Stimulated activated CD4-positive, alpha-beta T cell treated with anti-CD3 and anti-CD28 coated beads, Interleukin-4, amount 100 ng/mL, for 24 hours (primary cell): ENCODE measurements around the gene DEDD2.
A peak's percentile ranks its signal among the peaks of the same experiment; 100 is the strongest.

Experiments used
- DNase-seq: peaks from one replicate; pipeline ENCODE4 v3.0.0-alpha.2; 2020

Gene DEDD2

DNA sequence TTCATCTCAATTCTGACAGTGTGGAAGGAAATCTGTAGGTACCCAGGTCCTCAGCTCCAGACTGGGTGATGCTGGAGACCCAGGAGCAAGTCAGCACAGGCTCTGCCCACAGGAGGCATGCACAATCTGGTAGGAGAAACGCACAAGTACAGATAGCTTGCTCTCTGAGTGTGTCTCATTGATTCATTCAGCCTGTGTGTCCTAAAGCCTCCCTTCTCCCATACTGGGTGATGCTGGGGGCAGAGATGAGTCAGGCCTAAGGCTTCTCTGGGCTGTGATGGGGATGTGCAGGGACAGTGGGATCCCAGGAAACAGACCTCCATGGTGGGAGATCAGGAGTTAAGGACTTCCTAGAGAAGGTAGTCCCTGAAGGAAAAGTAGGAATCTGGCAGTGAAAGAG lies 9.4 kb upstream of the DEDD2 start:
- no peak for DNase-seq

DNA sequence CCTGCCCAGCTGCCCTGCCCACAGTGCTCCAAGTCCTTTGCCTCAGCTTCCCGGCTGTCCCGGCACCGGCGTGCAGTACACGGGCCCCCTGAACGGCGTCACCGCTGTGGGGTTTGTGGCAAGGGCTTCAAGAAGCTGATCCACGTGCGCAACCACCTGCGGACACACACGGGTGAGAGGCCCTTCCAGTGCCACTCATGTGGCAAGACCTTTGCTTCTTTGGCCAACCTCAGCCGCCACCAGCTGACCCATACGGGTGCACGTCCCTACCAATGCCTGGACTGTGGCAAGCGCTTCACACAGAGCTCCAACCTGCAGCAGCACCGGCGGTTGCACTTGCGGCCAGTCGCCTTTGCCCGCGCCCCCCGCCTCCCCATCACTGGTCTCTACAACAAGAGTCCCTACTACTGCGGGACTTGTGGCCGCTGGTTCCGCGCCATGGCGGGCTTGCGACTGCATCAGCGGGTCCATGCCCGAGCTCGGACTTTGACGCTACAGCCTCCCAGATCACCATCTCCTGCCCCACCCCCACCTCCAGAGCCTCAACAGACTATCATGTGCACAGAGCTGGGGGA lies 8.3 kb upstream of the DEDD2 start:
- DNase-seq: no peak

- no peak for DNase-seq
These were observed 7.7 kb upstream of the DEDD2 start for GRCh38 chr19:42224940-42225717.

DNA sequence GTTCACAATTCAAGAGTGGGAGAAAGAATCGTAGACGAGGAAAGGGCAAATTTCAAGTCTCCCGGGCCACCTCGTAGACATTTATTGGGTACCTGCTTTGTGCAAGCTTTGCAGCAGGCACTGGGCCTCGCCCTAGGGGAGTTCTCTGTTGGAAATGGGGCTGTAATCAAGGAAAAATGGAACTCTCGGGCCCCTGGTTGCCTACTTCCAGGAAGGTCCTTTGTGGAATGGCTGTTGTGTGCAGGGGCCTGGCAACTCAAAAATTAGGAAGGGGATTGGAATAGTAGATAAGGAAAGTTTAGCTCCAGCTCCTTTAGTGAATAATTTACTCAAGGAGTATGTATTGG lies 3.2 kb upstream of the DEDD2 start:
- DNase-seq: no peak

GRCh38 chr19:42219812-42220750 lies 2.6 kb upstream of the DEDD2 start, which contains the start of gene ZNF526:
Gene ZNF526 (plus strand): TSS chr19:42220312. CDS start chr19:42224404, 4,092 bp downstream.
- peak; percentile 97 for DNase-seq

DNA sequence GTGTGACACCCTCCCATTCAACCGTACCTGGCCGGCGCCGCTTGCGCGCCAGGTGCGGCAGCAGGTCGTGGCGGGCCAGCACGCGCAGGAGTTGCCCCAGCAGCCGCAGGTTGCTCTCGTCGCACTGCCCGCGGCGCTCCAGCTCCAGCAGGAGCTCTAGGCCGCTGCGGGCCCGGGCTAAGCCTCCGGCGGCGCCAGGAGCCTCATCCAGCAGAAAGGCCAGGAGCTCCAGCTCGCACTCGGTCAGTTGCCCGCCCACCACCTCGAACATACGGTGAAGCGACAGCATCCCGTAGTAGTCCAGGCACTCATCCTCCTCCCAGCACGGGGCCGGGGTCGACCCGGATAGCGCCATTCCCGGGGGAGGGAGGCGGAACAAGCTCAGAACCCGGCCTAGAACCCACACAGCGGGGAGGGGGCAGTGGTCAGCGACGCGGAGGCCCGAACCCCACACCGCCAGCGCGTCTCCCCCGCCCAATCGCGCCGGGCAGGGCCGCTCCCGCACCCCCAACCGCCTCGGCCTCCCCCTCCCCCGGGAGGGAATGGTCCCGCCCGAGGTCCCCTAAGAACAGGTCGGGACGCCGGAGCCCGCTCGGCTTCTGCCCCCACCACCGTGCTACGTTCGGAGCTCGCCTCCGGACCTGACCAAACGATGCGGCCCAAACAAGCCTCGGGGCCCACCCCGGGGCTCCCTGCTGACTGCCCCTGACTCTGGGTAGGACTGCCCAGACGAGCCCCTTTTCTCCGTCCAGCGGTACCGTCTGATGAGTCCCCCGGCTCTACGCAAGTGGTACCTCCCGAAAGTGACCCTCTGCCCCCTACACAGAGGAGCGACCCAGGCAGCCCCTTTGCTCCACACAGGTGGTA lies 591 bp downstream of the DEDD2 start:
- DNase-seq: peak; percentile 24

DNA sequence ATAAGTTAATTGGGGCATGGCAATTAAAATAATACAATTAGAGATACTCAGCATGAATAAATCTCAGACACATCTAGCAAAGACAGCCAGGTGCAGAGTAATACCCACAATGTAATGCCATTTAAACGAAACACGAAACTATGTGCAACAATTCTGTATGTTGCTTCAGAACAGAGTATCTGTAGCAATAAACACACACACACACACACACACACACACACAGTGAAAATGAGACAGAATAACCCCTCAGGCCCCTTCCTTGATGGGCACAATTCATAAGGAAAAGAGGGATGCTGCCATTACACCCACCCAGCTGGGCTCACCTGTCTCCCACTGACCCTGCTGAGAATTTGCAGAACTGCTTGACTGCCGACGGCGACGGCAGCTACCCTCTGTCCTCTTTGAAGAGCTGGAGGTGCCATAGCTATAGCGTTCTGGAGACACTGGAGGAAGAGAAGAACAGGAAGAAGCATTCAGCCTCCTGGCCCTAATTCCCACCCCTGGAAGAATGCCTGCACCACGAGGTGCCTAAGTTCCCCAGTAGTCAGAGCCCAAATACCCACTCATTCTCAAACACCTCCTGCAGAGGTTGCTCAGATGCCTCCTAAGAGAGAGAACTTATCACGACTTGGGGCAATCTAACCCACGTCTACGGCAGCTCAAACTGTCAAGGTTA lies 2.5 kb downstream of the DEDD2 start:
- no peak for DNase-seq

- DNase-seq: no peak
These were observed 4.6 kb downstream of the DEDD2 start for GRCh38 chr19:42212886-42213285.

- DNase-seq: no peak
These were observed 8.9 kb downstream of the DEDD2 start for GRCh38 chr19:42208612-42209011.

DNA sequence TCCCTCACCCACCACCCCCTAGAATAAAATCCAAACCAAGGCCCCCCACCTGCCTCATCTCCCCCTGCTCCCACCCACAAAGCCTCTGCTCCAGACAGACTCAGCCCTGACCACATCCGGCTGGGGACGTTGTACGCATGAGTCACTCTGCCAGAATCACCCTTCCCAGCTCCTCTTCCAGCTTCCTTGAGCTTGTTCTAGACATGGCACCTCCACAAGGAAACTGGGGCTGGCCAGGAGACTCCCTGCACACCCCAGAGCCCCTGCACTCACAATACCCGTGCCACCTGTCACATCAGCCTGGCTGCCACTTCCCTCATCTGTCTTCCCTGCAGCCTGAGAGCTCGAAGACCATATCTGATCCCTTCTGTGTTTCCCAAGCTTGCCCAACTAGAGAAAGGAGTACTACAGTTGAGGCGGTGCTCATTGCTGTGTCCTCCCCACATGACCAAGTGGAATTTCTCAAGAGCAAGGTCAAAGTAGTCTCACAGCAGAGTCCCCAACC lies 9.7 kb downstream of the DEDD2 start:
- no peak for DNase-seq

- DNase-seq: no peak
These were observed 10.4 kb downstream of the DEDD2 start for GRCh38 chr19:42206871-42207755.

- no peak for DNase-seq
These were observed 12.8 kb downstream of the DEDD2 start for GRCh38 chr19:42204664-42205063.

GRCh38 chr19:42203700-42204099 lies 13.8 kb downstream of the DEDD2 start:
- DNase-seq: no peak

GRCh38 chr19:42202290-42202880 lies 15.1 kb downstream of the DEDD2 start:
- DNase-seq: no peak

DNA sequence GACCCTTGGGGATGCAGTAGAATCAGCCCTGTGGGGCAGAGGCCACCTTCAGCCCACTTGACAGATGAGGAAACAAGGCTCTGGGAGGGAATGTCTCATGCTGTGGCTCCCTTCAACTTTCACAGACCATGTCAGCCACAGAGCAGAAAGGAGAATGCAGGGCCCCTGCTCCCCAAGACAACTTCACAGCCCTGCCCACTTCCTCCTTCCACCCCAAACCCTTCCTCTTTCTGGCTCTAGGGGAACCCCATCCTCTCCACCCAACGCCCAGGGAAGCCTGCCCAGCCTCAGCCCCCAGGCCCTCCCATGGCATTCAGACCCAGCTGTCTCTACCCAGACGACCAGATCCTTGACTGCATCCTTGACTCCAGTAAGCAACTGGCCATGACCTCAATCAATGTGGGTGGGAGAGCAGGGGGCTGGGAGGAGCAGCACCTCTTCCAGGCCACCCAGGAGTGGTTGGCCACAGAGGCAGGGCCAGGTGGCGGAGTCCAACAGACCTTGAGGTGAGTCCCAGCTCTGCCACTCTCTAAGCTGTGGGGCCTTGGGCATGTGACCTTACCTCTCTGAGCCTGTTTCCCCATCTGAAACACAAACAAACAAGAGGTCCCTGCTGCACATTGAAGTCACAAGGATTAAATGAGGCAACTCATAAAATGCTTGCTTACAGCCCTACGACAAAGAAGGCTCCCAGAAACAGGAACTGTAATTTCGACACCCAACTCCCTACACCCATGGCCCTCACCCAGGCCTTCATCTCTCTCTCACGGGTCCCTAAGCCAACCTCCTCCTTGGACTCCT lies 15.8 kb downstream of the DEDD2 start:
- DNase-seq: peak; percentile 39

- no peak for DNase-seq
These were observed 17.3 kb downstream of the DEDD2 start for GRCh38 chr19:42200116-42200715.

- DNase-seq: peak; percentile 51
These were observed 17.9 kb downstream of the DEDD2 start for GRCh38 chr19:42199440-42200115.

DNA sequence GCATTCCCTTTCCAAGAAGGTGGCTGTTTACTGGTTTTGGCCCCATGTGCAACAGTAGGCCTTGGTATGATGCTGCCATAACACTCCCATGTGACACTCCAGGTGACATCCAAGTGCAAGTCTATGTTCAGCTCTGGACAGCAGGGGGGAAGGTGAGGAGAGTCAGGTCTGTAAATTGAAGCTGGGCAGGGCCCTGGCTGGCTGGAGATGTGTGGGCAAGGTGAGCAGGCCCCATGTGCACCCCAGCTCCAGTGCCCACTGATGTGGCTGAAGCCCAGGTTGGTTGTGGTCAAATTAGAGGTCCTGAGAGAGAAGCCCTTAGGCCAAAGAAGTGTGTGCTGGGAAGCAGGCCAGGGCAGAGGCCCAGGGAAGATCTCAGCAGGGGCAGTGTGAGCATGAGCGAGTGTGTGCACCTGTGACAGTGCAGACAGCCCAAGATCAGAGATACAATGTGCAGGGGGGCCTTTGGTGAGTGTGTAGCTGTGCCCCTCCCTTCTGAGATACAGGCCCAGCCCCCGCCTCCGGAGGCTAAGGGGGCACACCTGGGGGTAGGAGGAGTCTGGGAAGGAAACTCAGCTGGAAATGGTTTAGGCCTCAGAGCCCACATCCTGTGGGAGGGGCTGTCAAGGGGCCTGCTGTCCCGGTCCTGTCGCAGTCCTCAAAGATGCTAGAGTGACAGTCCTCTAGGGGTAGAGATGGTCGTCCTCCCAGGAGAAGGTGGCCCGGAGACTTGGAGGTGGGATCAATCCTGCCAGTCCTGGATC lies 18.6 kb downstream of the DEDD2 start:
- DNase-seq: peak; percentile 56
